ENCODE data around the gene MPC1. TPM values are rescaled to one million over a fixed set of nuclear protein-coding genes. Genes with fewer than 3 reads are reported as not detected.

Gene MPC1
- total and polyA plus RNA-seq, 2 donors (not counting 3 experiments of a cell fraction or from before 2014, with no cell fraction given), result 15.5 to 17.5 TPM

DNA sequence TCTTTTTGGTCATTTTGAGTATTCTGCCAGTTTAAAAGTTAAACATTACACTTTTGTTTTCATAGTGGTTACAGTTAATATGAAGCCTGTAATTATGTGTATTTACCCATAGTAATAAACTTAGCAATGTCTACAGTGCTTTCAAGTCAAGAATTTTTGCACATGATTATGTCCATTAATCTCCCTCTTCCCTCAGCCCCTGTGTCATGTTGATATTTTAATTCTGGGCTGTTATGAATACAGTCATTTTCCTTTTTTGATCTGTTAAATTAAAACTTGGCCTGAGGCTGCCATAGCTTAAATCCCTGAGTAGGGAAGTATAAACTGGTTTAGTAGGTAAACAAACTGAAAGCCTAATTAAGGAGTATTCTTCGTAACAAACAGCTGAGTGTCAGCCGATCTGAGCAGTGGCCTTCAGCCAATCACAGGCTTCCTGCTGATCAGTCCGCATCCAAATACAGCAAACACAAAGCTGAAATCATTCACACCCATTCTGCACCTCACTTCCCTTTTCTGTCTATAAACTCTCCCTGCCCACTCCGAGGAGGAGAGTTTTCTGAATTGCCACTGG, 30.9 kb downstream of the MPC1 start:
- Histone ChIP-seq H4K20me1 (replicated peaks; ENCODE audit: control insufficient read depth, extremely low read depth, insufficient read depth, low read length) (no peaks in the 10 kb centered on the region), H3K4me1 (ENCODE audit: control insufficient read depth, extremely low read depth, insufficient read depth, low read length) (no peaks in the 10 kb centered on the region), H3K9ac (replicated peaks; ENCODE audit: extremely low read depth, insufficient read depth, low read length) (no peak overlapping the region), H3K4me3 (replicated peaks in 1 of 3; ENCODE audit: insufficient read depth in 1 of 3, low read depth in 1 of 3, low read length in 3 of 3) (no peak overlapping the region), H3K9me3 (replicated peaks; ENCODE audit: control insufficient read depth, insufficient read depth, low read length) (no peaks in the 10 kb centered on the region), H3K4me2 (ENCODE audit: insufficient read depth, low read length) (no peak overlapping the region), H3K9me1 (replicated peaks; ENCODE audit: control insufficient read depth, extremely low read depth, insufficient read depth, low read length) (no peaks in the 10 kb centered on the region), H3K36me3 (ENCODE audit: control insufficient read depth in 2 of 2, extremely low read depth in 1 of 2, insufficient read depth in 2 of 2, low read length in 2 of 2) (no peaks in the 10 kb centered on the region), H3K27me3 (ENCODE audit: control insufficient read depth in 2 of 2, insufficient read depth in 2 of 2, low read length in 2 of 2) (peaks cover 28 to 38% of the 10 kb centered on the region in 2 experiments), H2AFZ (ENCODE audit: low read depth, low read length) (no peak overlapping the region), H3K79me2 (ENCODE audit: control insufficient read depth, insufficient read depth, low read length) (no peaks in the 10 kb centered on the region), H3K27ac (ENCODE audit: insufficient read depth, low read depth, low read length) (no peak overlapping the region)
- BruUV-seq (replicated peaks), result no TSS peak
- intact Hi-C loops (cut with micrococcal nuclease) (no loop called here), dilution Hi-C loops (cut with MboI; ENCODE audit: extremely low pct_ligation_motif_present, low sequenced_read_pairs) (no loop called here)
- TF ChIP-seq POLR2AphosphoS5 (IDR thresholded peaks at IDR 0.05; ENCODE audit: insufficient read depth, low read depth, low read length), result no peak
- TF ChIP-seq, protein P1, sequence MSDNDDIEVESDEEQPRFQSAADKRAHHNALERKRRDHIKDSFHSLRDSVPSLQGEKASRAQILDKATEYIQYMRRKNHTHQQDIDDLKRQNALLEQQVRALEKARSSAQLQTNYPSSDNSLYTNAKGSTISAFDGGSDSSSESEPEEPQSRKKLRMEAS (IDR thresholded peaks at IDR 0.05; ENCODE audit: insufficient read depth, insufficient read length), result no peak
- ChIA-PET CTCF (interaction anchor here (1.2 kb wide), 1 partner anchor 30 kb away, joined by 4 read pairs; no protein-coding TSS in a partner anchor), POLR2A (no interaction called here)
- no peak for DNase-seq (ENCODE audit: low read depth, low spot score)
- FAIRE-seq, result no peak

- ChIA-PET POLR2A (no interaction called here), CTCF (no interaction called here)
- dilution Hi-C loops (cut with MboI; ENCODE audit: extremely low pct_ligation_motif_present, low sequenced_read_pairs), result no loop called here
- Histone ChIP-seq H3K27me3 (ENCODE audit: control insufficient read depth in 2 of 2, insufficient read depth in 2 of 2, low read length in 2 of 2) (peaks cover 15 to 32% of the 10 kb centered on the region in 2 experiments), H3K4me1 (ENCODE audit: control insufficient read depth, extremely low read depth, insufficient read depth, low read length) (no peaks in the 10 kb centered on the region), H2AFZ (ENCODE audit: low read depth, low read length) (no peak overlapping the region), H3K4me3 (replicated peaks in 1 of 3; ENCODE audit: insufficient read depth in 1 of 3, low read depth in 1 of 3, low read length in 3 of 3) (no peak overlapping the region), H3K79me2 (ENCODE audit: control insufficient read depth, insufficient read depth, low read length) (no peaks in the 10 kb centered on the region), H3K4me2 (ENCODE audit: insufficient read depth, low read length) (no peak overlapping the region), H4K20me1 (replicated peaks; ENCODE audit: control insufficient read depth, extremely low read depth, insufficient read depth, low read length) (no peaks in the 10 kb centered on the region), H3K9me1 (replicated peaks; ENCODE audit: control insufficient read depth, extremely low read depth, insufficient read depth, low read length) (no peaks in the 10 kb centered on the region), H3K9me3 (replicated peaks; ENCODE audit: control insufficient read depth, insufficient read depth, low read length) (no peaks in the 10 kb centered on the region), H3K36me3 (ENCODE audit: control insufficient read depth in 2 of 2, extremely low read depth in 1 of 2, insufficient read depth in 2 of 2, low read length in 2 of 2) (no peaks in the 10 kb centered on the region), H3K27ac (ENCODE audit: insufficient read depth, low read depth, low read length) (no peak overlapping the region), H3K9ac (replicated peaks; ENCODE audit: extremely low read depth, insufficient read depth, low read length) (no peak overlapping the region)
- no peak for DNase-seq (ENCODE audit: low read depth, low spot score)
- no peak for TF ChIP-seq POLR2AphosphoS5 (IDR thresholded peaks at IDR 0.05; ENCODE audit: insufficient read depth, low read depth, low read length)
- TF ChIP-seq FOS (IDR thresholded peaks at IDR 0.05; ENCODE audit: borderline replicate concordance, insufficient read depth, low read length), result no peak
- no peak for TF ChIP-seq POLR2A (IDR thresholded peaks at IDR 0.05; ENCODE audit: low read depth, low read length)
- TF ChIP-seq MYC (IDR thresholded peaks at IDR 0.05; ENCODE audit: low read depth, low read length), result no peak
- no peak for TF ChIP-seq GATA2 (IDR thresholded peaks at IDR 0.05; ENCODE audit: insufficient read depth, insufficient read length, low read depth, low read length)
- intact Hi-C loops (cut with micrococcal nuclease), result no loop called here
- no TSS peak for BruUV-seq (replicated peaks)
- no peak for FAIRE-seq
Measured at GRCh38 chr6:166348305-166348949, 34.3 kb downstream of the MPC1 start.
